HepG2 (cell line): ENCODE results near the gene ACOX3. TPM values are rescaled to one million over a fixed set of nuclear protein-coding genes. Genes with fewer than 3 reads are reported as not detected.

Experiments
- ATAC-seq: fragments of 200-7000 bp; cut with Tn5 transposase; 3 replicates; pipeline ENCODE4 v1.9.1; 2020; ENCODE audit warnings: mild to moderate bottlenecking, moderate library complexity
- BruUV-seq: library from RNA; stranded (reverse); fragments of 400-500 nt; replicated peaks from 2 replicates; lab custom pipeline; 2021; lab: Mats Ljungman, UMichigan
- CTCF ChIA-PET: fragments of 300-600 bp; formaldehyde crosslinking; extraction: SDS; loops from one replicate; lab custom pipeline; 2021; ENCODE audit warnings: low total read pairs, inconsistent platforms, low intra/inter-chr PET ratio; lab: Yijun Ruan, JAX
- POLR2A ChIA-PET: fragments of 350-600 bp; sonication (Branson Sonifier 250); formaldehyde crosslinking; loops from one replicate; lab custom pipeline; 2020; ENCODE audit warnings: antibody characterized with exemption, inconsistent platforms; lab: Yijun Ruan, JAX
- DNase-seq: peaks from one replicate; pipeline ENCODE4 v3.0.0-alpha.2; 2015; ENCODE audit warnings: low spot score
- FAIRE-seq: peaks from 3 replicates; lab custom pipeline; 2011; peaks lifted over from hg19 to GRCh38; lab: Jason Lieb, UNC
- H2AFZ ChIP-seq: one replicate; pipeline ENCODE4 v1.6.1; 2011; ENCODE audit warnings: low read length, inconsistent platforms
- H3K27ac ChIP-seq: fragments of 300-600 bp; 3 replicates; pipeline ENCODE4 v1.8.0; 2011; ENCODE audit warnings: mixed run types, mild to moderate bottlenecking, mixed read lengths, low read length, inconsistent platforms; ENCODE audit not compliant: insufficient read depth; ENCODE audit errors: extremely low read length
- H3K27me3 ChIP-seq, 2 experiments: fragments of 200-600 bp in 1 of 2; 2 replicates in 1 of 2; 3 replicates in 1 of 2; pipeline versions ENCODE4 v1.6.0 to v1.8.0; 2011; ENCODE audit warnings: low read length in 2 of 2, mild to moderate bottlenecking in 2 of 2, moderate library complexity in 2 of 2, inconsistent platforms in 1 of 2; ENCODE audit not compliant: insufficient read depth in 2 of 2, control insufficient read depth in 1 of 2
- H3K36me3 ChIP-seq, 2 experiments: fragments of 200-600 bp in 1 of 2; replicated peaks in 1 of 2; 2 replicates in 1 of 2; 3 replicates in 1 of 2; pipeline versions ENCODE4 v1.5.1 to v1.8.0; 2011; ENCODE audit warnings: low read length in 2 of 2, inconsistent platforms in 1 of 2; ENCODE audit not compliant: insufficient read depth in 2 of 2, control insufficient read depth in 1 of 2
- H3K4me1 ChIP-seq: 2 replicates; pipeline ENCODE4 v1.5.1; 2012; ENCODE audit warnings: low read length, inconsistent platforms; ENCODE audit not compliant: insufficient read depth
- H3K4me2 ChIP-seq: 2 replicates; pipeline ENCODE4 v1.6.0; 2011; ENCODE audit warnings: low read depth, low read length, inconsistent platforms
- H3K4me3 ChIP-seq, 3 experiments: fragments of 200-600 bp in 1 of 3; sonication (generic), shearing (Covaris generic) in 1 of 3; replicated peaks in 1 of 3; 2 replicates each; pipeline ENCODE4 v1.5.1; 2011 to 2016; ENCODE audit warnings: low read length in 3 of 3, inconsistent platforms in 2 of 3, low read depth in 2 of 3, mild to moderate bottlenecking in 2 of 3, control low read depth in 1 of 3, mixed read lengths in 1 of 3; ENCODE audit not compliant: insufficient read depth in 1 of 3
- H3K79me2 ChIP-seq: one replicate; pipeline ENCODE4 v1.6.1; 2011; ENCODE audit warnings: low read length, inconsistent platforms; ENCODE audit not compliant: insufficient read depth
- H3K9ac ChIP-seq: 2 replicates; pipeline ENCODE4 v1.6.0; 2011; ENCODE audit warnings: mild to moderate bottlenecking, low read depth, low read length, inconsistent platforms; ENCODE audit not compliant: insufficient read depth
- H3K9me3 ChIP-seq: 2 replicates; pipeline ENCODE4 v1.5.1; 2012; ENCODE audit warnings: mild to moderate bottlenecking, low read length
- H4K20me1 ChIP-seq: 2 replicates; pipeline ENCODE4 v1.6.0; 2011; ENCODE audit warnings: inconsistent platforms, mild to moderate bottlenecking, low read length, moderate library complexity; ENCODE audit not compliant: insufficient read depth
- CENPX ChIP-seq: sonication (generic); formaldehyde crosslinking; IDR thresholded peaks from 2 replicates; pipeline ENCODE4 v1.9.0; 2021; ENCODE audit warnings: mild to moderate bottlenecking, missing genetic modification reagents, moderate library complexity
- KMT2B ChIP-seq: IDR thresholded peaks from 2 replicates; pipeline ENCODE4 v1.6.1; 2016; ENCODE audit warnings: missing genetic modification reagents, missing compliant biosample characterization
- MAFG ChIP-seq: sonication (generic); formaldehyde crosslinking; IDR thresholded peaks from 2 replicates; pipeline ENCODE4 v1.5.1; 2020; ENCODE audit warnings: mild to moderate bottlenecking, missing genetic modification reagents
- MAFK ChIP-seq, 2 experiments: IDR thresholded peaks in 1 of 2; conservative IDR thresholded peaks in 1 of 2; 2 replicates each; pipeline ENCODE4 v1.6.1; 2011; ENCODE audit warnings: improper control_type of control experiment in 2 of 2, low read length in 2 of 2
- NKX3-1 ChIP-seq: sonication (generic); formaldehyde crosslinking; IDR thresholded peaks from 2 replicates; pipeline ENCODE4 v1.5.0; 2020; ENCODE audit warnings: missing genetic modification reagents
- RXRB ChIP-seq: IDR thresholded peaks from 2 replicates; pipeline ENCODE4 v1.6.1; 2016; ENCODE audit warnings: borderline replicate concordance, missing genetic modification reagents, missing compliant biosample characterization
- SMC3 ChIP-seq: IDR thresholded peaks from 2 replicates; pipeline ENCODE4 v1.6.1; 2011; ENCODE audit warnings: low read length, improper control_type of control experiment
- SNRNP70 ChIP-seq: fragments of 200-400 bp; formaldehyde crosslinking; IDR thresholded peaks from 2 replicates; pipeline ENCODE4 v1.6.1; 2017; ENCODE audit warnings: mild to moderate bottlenecking, low read depth, low read length, moderate library complexity
- TCF7L2 ChIP-seq: IDR thresholded peaks from 2 replicates; pipeline ENCODE4 v1.6.1; 2011; ENCODE audit warnings: mild to moderate bottlenecking, low read depth, low read length, moderate library complexity
- XBP1 ChIP-seq: sonication (generic); formaldehyde crosslinking; IDR thresholded peaks from 2 replicates; pipeline ENCODE4 v1.5.0; 2020; ENCODE audit warnings: missing genetic modification reagents
- ZKSCAN1 ChIP-seq: fragments of 150-350 bp; IDR thresholded peaks from 2 replicates; pipeline ENCODE4 v1.6.1; 2014; ENCODE audit warnings: low read length
- ZMYM4 ChIP-seq: sonication (generic); formaldehyde crosslinking; IDR thresholded peaks from 2 replicates; pipeline ENCODE4 v1.8.1; 2023; ENCODE audit warnings: mild to moderate bottlenecking, missing genetic modification reagents
- ZNF207 ChIP-seq: fragments of 450-650 bp; IDR thresholded peaks from 2 replicates; pipeline ENCODE4 v1.6.1; 2016; ENCODE audit warnings: antibody characterized with exemption, borderline replicate concordance
- ZNF251 ChIP-seq: sonication (generic); formaldehyde crosslinking; IDR thresholded peaks from 2 replicates; pipeline ENCODE4 v1.9.0; 2021; ENCODE audit warnings: mild to moderate bottlenecking, missing genetic modification reagents
- ZNF362 ChIP-seq: sonication (generic); formaldehyde crosslinking; IDR thresholded peaks from 2 replicates; pipeline ENCODE4 v1.4.0; 2020; ENCODE audit warnings: missing genetic modification reagents, mild to moderate bottlenecking, borderline replicate concordance
- ZNF431 ChIP-seq: sonication (generic); formaldehyde crosslinking; IDR thresholded peaks from 2 replicates; pipeline ENCODE4 v1.9.0; 2022; ENCODE audit warnings: missing genetic modification reagents, low read depth, mild to moderate bottlenecking, borderline replicate concordance
- WGBS: methylation state at CpG from one replicate; pipeline ENCODE4 v1.1.6; 2017; ENCODE audit warnings: low lambda C conversion rate; 5-methylcytosine and 5-hydroxymethylcytosine counted together
- in situ Hi-C: cut with HindIII; loops from 2 replicates; pipeline ENCODE4 v1.10.0; 2017; ENCODE audit warnings: low pct_unique_long_range_greater_than_20kb; ENCODE audit not compliant: extremely low pct_ligation_motif_present
- intact Hi-C: fragments of 100-400 bp; cut with micrococcal nuclease; formaldehyde crosslinking; loops from one replicate; pipeline ENCODE4 v1.10.0; 2022; ENCODE audit not compliant: unreplicated experiment
- polyA plus RNA-seq, 8 experiments: library from polyadenylated mRNA; depleted of rRNA in 3 of 8; stranded (reverse) in 7 of 8; unstranded in 1 of 8; fragments of >200 nt; fragmentation: Illumina TruSeq in 4 of 8; extraction: Trizol in 4 of 8; gene quantifications; 2 replicates each; pipeline versions ENCODE4 v1.2.1 to v1.2.3, GENCODE V29; 2011 to 2016; ENCODE audit warnings: low read depth in 4 of 8, missing spikeins in 1 of 8, mixed read lengths in 1 of 8; ENCODE audit not compliant: insufficient read depth in 1 of 8
- total RNA-seq, 5 experiments: library from RNA; depleted of rRNA; stranded (reverse); fragments of >200 nt; fragmentation: Illumina TruSeq; extraction: Trizol; gene quantifications; 2 replicates each; pipeline ENCODE4 v1.2.3, GENCODE V29; 2016; ENCODE audit warnings: low read depth in 1 of 5
- TF ChIP-seq, protein P1 (sequence below): sonication (generic); formaldehyde crosslinking; IDR thresholded peaks from 2 replicates; pipeline ENCODE4 v1.4.0; 2020; ENCODE audit warnings: mild to moderate bottlenecking, missing genetic modification reagents
- TF ChIP-seq, protein P2 (sequence below): sonication (generic); formaldehyde crosslinking; IDR thresholded peaks from 2 replicates; pipeline ENCODE4 v1.8.0; 2022; ENCODE audit warnings: missing genetic modification reagents, mild to moderate bottlenecking, moderate library complexity, borderline replicate concordance
- TF ChIP-seq, protein P3 (sequence below): sonication (generic); formaldehyde crosslinking; IDR thresholded peaks from 2 replicates; pipeline ENCODE4 v1.8.0; 2022; ENCODE audit warnings: missing genetic modification reagents, mild to moderate bottlenecking, inconsistent platforms, borderline replicate concordance

The ACOX3 gene
- total and polyA plus RNA-seq, 2 of the 13 experiments (the other 11 are each of a cell fraction or from before 2014, with no cell fraction given) = 4.2 to 17.8 TPM

DNA sequence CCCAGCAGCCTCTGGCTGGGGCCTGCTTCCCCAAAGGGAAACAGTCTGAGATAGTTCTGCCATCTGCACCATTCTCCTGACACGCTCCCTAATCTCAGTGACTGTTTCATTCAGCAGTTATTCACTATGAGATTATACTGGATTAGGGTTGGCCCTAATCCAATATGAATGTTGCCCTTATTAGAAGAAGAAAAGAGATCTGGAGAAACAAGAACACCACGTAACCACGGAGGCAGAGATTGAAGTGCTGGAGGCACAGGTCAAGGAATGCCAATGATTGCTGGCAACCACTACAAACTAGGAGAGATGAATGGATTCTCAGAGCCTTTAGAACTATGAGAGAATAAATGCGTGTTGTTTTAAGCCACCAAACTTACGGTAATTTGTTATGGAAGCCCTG, 7.4 kb downstream of the ACOX3 start:
- TF ChIP-seq, protein P1, sequence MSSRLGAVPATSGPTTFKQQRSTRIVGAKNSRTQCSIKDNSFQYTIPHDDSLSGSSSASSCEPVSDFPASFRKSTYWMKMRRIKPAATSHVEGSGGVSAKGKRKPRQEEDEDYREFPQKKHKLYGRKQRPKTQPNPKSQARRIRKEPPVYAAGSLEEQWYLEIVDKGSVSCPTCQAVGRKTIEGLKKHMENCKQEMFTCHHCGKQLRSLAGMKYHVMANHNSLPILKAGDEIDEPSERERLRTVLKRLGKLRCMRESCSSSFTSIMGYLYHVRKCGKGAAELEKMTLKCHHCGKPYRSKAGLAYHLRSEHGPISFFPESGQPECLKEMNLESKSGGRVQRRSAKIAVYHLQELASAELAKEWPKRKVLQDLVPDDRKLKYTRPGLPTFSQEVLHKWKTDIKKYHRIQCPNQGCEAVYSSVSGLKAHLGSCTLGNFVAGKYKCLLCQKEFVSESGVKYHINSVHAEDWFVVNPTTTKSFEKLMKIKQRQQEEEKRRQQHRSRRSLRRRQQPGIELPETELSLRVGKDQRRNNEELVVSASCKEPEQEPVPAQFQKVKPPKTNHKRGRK (CRISPR knock-in tag) = no peak
- TF ChIP-seq NKX3-1 = no peak
- TF ChIP-seq XBP1 = no peak
- TF ChIP-seq MAFG (CRISPR knock-in tag) = no peak
- TF ChIP-seq ZNF251 = no peak
- TF ChIP-seq SMC3 = no peak
- TF ChIP-seq ZMYM4 (CRISPR knock-in tag) = no peak
- TF ChIP-seq ZNF362 = no peak
- no peak for TF ChIP-seq KMT2B
- no peak for TF ChIP-seq CENPX (CRISPR knock-in tag)
- TF ChIP-seq ZNF207 = no peak
- TF ChIP-seq RXRB = no peak
- no peak for TF ChIP-seq SNRNP70
- TF ChIP-seq ZNF431 (CRISPR knock-in tag) = no peak
- TF ChIP-seq TCF7L2 = no peak
- TF ChIP-seq, protein P2, sequence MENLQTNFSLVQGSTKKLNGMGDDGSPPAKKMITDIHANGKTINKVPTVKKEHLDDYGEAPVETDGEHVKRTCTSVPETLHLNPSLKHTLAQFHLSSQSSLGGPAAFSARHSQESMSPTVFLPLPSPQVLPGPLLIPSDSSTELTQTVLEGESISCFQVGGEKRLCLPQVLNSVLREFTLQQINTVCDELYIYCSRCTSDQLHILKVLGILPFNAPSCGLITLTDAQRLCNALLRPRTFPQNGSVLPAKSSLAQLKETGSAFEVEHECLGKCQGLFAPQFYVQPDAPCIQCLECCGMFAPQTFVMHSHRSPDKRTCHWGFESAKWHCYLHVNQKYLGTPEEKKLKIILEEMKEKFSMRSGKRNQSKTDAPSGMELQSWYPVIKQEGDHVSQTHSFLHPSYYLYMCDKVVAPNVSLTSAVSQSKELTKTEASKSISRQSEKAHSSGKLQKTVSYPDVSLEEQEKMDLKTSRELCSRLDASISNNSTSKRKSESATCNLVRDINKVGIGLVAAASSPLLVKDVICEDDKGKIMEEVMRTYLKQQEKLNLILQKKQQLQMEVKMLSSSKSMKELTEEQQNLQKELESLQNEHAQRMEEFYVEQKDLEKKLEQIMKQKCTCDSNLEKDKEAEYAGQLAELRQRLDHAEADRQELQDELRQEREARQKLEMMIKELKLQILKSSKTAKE (CRISPR knock-in tag) = no peak
- TF ChIP-seq, protein P3, sequence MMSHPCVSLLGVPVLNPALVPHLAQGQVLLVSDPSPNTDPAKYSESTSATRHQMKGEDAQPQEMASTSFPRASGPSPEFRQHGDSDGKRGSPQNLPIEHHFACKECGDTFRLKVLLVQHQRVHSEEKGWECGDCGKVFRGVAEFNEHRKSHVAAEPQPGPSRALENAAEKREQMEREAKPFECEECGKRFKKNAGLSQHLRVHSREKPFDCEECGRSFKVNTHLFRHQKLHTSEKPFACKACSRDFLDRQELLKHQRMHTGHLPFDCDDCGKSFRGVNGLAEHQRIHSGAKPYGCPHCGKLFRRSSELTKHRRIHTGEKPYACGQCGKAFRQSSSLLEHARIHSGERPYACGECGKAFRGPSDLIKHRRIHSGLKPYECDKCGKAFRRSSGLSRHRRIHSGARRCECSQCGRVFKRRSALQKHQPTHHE = no peak
- TF ChIP-seq MAFK (conservative IDR thresholded peaks at IDR 0.05 in 1 of 2, IDR thresholded peaks at IDR 0.05 in 1 of 2; ENCODE audit: low read length in 2 of 2) = no peak
- no peak for TF ChIP-seq ZKSCAN1
- Histone ChIP-seq H3K36me3 (no peaks in the 10 kb centered on the region; a peak in 1 of 5 replicates), H2AFZ (no peak overlapping the region), H3K9me3 (no peaks in the 10 kb centered on the region), H3K27ac (no peak overlapping the region), H3K9ac (no peak overlapping the region), H3K27me3 (no peaks in the 10 kb centered on the region; a peak in 1 of 5 replicates), H3K4me2 (no peak overlapping the region), H4K20me1 (no peaks in the 10 kb centered on the region), H3K4me3 (no peak overlapping the region), H3K4me1 (peaks cover 8% of the 10 kb centered on the region; the same call in 1 of the 2 replicates), H3K79me2 (no peaks in the 10 kb centered on the region)
- intact Hi-C loops (no loop called here), in situ Hi-C loops (no loop called here)
- POLR2A ChIA-PET = no interaction called here
- DNase-seq (no peak), FAIRE-seq (no peak), ATAC-seq (no peak)
- CTCF ChIA-PET = no interaction called here
- BruUV-seq = no TSS peak
- 97% methylated on average over 5 of the region's 5 CpGs for WGBS
